GM12891 (cell line): Measurements from ENCODE around the gene TIMP2.

ENCODE experiments used
- POLR2A ChIP-seq: IDR thresholded peaks from 2 replicates; pipeline ENCODE4 v1.6.1; 2011; ENCODE audit warnings: low read depth, low read length, control low read depth
- POLR2AphosphoS5 ChIP-seq: IDR thresholded peaks from 2 replicates; pipeline ENCODE4 v1.6.1; 2011; ENCODE audit warnings: low read depth, low read length, control low read depth
- POU2F2 ChIP-seq: IDR thresholded peaks from 2 replicates; pipeline ENCODE4 v1.6.1; 2011; ENCODE audit warnings: low read depth, mild to moderate bottlenecking, control low read depth, low read length, moderate library complexity
- TAF1 ChIP-seq: IDR thresholded peaks from 2 replicates; pipeline ENCODE4 v1.6.1; 2011; ENCODE audit warnings: low read depth, low read length, control low read depth

DNA sequence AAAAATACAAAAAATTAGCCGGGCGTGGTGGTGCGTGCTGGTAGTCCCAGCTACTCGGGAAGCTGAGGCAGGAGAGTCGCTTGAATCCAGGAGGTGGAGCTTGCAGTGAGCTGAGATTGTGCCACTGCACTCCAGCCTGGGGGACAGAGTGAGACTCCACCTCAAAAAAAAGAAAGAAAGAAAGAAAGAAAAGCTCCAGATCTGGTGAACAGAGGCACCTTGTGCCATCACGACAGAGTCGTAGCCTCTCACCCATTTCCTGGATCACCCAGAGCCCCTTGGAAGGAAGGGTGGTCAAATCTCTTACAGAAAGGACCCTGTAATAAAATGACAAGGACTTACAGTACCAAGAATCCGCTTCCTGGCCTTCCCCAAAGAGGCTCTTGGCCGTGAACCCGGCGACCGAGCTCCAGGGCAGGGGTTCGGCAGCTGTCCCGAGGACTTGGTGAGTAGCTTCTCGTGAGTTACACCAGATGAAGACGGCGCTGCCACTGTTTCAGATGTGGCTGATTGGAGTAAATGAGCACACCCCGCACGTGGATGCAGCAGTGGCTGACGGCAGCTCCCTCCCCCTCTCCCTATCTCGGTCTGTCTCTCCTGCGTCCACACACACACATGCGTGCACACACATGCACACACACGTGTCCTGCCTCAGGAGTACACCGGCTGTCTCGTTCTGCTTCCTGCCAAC, 41.1 kb upstream of the TIMP2 start:
- TF ChIP-seq POU2F2: no peak
- no peak for TF ChIP-seq POLR2A
- no peak for TF ChIP-seq POLR2AphosphoS5
- TF ChIP-seq TAF1: no peak
